Measurements from ENCODE around the gene VPS37B. TPM values are rescaled to one million over a fixed set of nuclear protein-coding genes. Genes with fewer than 3 reads are reported as not detected.

The VPS37B gene
- total and polyA plus RNA-seq, 12 donors, result 16.4 to 33.2 (median 19.8) TPM

DNA sequence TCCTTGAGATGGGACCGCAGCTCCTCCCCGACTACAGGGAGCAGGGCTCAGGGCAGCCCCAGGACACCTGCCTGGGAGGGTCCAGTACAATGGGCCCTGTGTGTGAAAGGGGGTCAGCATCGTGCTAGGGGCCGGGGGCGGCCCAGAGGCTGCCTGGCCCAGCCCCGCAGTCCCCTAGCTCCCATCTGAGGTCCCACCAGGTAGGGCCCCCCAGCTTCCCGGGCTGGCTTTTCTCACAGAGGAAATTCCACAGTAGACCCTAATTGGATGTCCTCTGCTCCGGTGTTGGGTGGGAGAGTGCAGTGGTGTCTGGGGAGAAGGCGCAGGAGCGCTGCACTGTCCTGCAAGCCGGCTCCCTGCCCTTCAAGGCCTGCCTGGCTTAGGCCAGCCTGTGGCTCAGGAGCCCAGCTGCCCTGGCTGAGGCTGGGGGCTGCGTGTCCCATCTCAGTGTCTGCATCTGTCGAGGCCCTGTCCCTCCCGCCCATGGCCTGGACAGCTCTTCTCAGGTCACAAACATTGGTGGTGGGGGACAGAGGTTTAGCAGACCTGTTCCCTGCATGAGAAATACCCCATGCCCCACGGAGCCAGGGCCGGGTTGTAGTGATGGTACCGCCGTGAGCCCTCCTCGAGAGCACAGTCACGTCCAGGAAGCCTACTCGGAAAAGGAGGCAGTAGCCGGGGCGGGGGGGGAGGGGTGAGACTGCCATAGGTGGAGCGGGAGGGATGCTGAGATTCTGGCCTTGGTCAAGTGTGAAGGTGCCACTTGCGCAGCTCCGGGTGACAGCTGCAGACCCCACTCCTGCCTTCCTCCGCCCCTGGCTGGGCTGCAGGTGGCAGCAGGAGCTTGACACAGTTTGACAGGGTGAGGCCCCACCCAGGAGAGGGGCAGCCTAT lies 49.1 kb downstream of the VPS37B start:
- ATAC-seq (no peak), DNase-seq (no peak)
- Histone ChIP-seq H3K4me3 (no peak overlapping the region), H3K9me3 (no peaks in the 10 kb centered on the region), H3K36me3 (peaks cover 0 to 13% (median 0%) of the 10 kb centered on the region in 9 donors), H3K4me1 (peaks cover 10 to 56% (median 38%) of the 10 kb centered on the region in 9 donors), H3K27me3 (no peaks in the 10 kb centered on the region), H3K27ac (no peak overlapping the region)
- WGBS, 2 donors, result 89 to 91% methylated on average over 27 of the region's 27 CpGs
- TF ChIP-seq, protein P1, sequence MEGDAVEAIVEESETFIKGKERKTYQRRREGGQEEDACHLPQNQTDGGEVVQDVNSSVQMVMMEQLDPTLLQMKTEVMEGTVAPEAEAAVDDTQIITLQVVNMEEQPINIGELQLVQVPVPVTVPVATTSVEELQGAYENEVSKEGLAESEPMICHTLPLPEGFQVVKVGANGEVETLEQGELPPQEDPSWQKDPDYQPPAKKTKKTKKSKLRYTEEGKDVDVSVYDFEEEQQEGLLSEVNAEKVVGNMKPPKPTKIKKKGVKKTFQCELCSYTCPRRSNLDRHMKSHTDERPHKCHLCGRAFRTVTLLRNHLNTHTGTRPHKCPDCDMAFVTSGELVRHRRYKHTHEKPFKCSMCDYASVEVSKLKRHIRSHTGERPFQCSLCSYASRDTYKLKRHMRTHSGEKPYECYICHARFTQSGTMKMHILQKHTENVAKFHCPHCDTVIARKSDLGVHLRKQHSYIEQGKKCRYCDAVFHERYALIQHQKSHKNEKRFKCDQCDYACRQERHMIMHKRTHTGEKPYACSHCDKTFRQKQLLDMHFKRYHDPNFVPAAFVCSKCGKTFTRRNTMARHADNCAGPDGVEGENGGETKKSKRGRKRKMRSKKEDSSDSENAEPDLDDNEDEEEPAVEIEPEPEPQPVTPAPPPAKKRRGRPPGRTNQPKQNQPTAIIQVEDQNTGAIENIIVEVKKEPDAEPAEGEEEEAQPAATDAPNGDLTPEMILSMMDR (IDR thresholded peaks at IDR 0.05), result no peak
- intact Hi-C loops (cut with DNase I), result loop anchor here in 1 of 10 donors (10.0 kb wide), 1 partner anchor 52 kb away; no protein-coding TSS in a partner anchor

- Histone ChIP-seq H3K27me3 (no peaks in the 10 kb centered on the region), H3K27ac (no peak overlapping the region), H3K4me1 (peaks cover 10 to 57% (median 42%) of the 10 kb centered on the region in 9 donors), H3K4me3 (no peak overlapping the region), H3K9me3 (no peaks in the 10 kb centered on the region), H3K36me3 (peaks cover 0 to 13% (median 0%) of the 10 kb centered on the region in 9 donors)
- 82 to 86% methylated on average over 14 of the region's 14 CpGs for WGBS, 2 donors
- TF ChIP-seq, protein P1 (IDR thresholded peaks at IDR 0.05), result no peak
- intact Hi-C loops (cut with DNase I), result loop anchor here in 1 of 10 donors (10.0 kb wide), 1 partner anchor 51 kb away; no protein-coding TSS in a partner anchor
- DNase-seq, result no peak
- no peak for ATAC-seq
Measured at GRCh38 chr12:122845865-122846621, 49.9 kb downstream of the VPS37B start.

- ATAC-seq (no peak), DNase-seq (no peak)
- TF ChIP-seq, protein P1 (IDR thresholded peaks at IDR 0.05), result no peak
- WGBS, 2 donors, result 83 to 91% methylated on average over 30 of the region's 30 CpGs
- no peak overlapping the region for H3K27ac ChIP-seq
- peaks cover 10 to 62% (median 45%) of the 10 kb centered on the region in 9 donors for H3K4me1 ChIP-seq
- intact Hi-C loops (cut with DNase I), result loop anchor here in 1 of 10 donors (10.0 kb wide), 1 partner anchor 50 kb away; no protein-coding TSS in a partner anchor
- no peaks in the 10 kb centered on the region for H3K27me3 ChIP-seq
- H3K36me3 ChIP-seq, result peaks cover 0 to 13% (median 0%) of the 10 kb centered on the region in 9 donors
- no peak overlapping the region for H3K4me3 ChIP-seq
- no peaks in the 10 kb centered on the region for H3K9me3 ChIP-seq
Measured at GRCh38 chr12:122845041-122845864, 50.7 kb downstream of the VPS37B start.

Data from heart right ventricle (tissue), 16 donors.